ENCODE data around the gene CEACAM6.

The CEACAM6 gene

GRCh38 chr19:41796362-41796761 lies 41.0 kb downstream of the CEACAM6 start, which contains the start of gene CEACAM3:
Gene CEACAM3, plus strand, starts transcription at chr19:41796587. Its CDS starts 91 bp downstream, at chr19:41796678.
- DNase-seq (ENCODE audit: low read depth, low spot score) = no peak

GRCh38 chr19:41796901-41797300 lies 41.6 kb downstream of the CEACAM6 start:
- DNase-seq (ENCODE audit: low read depth, low spot score) = no peak

GRCh38 chr19:41799444-41800000 lies 44.2 kb downstream of the CEACAM6 start:
- DNase-seq (ENCODE audit: low read depth, low spot score) = no peak

GRCh38 chr19:41801031-41801430 lies 45.7 kb downstream of the CEACAM6 start:
- DNase-seq (ENCODE audit: low read depth, low spot score) = no peak

GRCh38 chr19:41801792-41802211 lies 46.5 kb downstream of the CEACAM6 start:
- no peak for DNase-seq (ENCODE audit: low read depth, low spot score)

- no peak for DNase-seq (ENCODE audit: low read depth, low spot score)
Observed at GRCh38 chr19:41802770-41803169, 47.4 kb downstream of the CEACAM6 start.

- DNase-seq (ENCODE audit: low read depth, low spot score) = no peak
Observed at GRCh38 chr19:41804336-41804735, 49.0 kb downstream of the CEACAM6 start.

- no peak for DNase-seq (ENCODE audit: low read depth, low spot score)
Observed at GRCh38 chr19:41807176-41807575, 51.8 kb downstream of the CEACAM6 start.

- no peak for DNase-seq (ENCODE audit: low read depth, low spot score)
Observed at GRCh38 chr19:41808663-41809566, 53.6 kb downstream of the CEACAM6 start.

GRCh38 chr19:41810301-41810700 lies 55.0 kb downstream of the CEACAM6 start:
- DNase-seq (ENCODE audit: low read depth, low spot score) = no peak

GRCh38 chr19:41811036-41811435 lies 55.7 kb downstream of the CEACAM6 start:
- no peak for DNase-seq (ENCODE audit: low read depth, low spot score)

GRCh38 chr19:41811981-41812380 lies 56.7 kb downstream of the CEACAM6 start:
- DNase-seq (ENCODE audit: low read depth, low spot score) = no peak

- no peak for DNase-seq (ENCODE audit: low read depth, low spot score)
Observed at GRCh38 chr19:41813911-41814310, 58.6 kb downstream of the CEACAM6 start.

- DNase-seq (ENCODE audit: low read depth, low spot score) = no peak
Observed at GRCh38 chr19:41815301-41815700, 60.0 kb downstream of the CEACAM6 start.

- DNase-seq (ENCODE audit: low read depth, low spot score) = no peak
Observed at GRCh38 chr19:41816761-41817160, 61.4 kb downstream of the CEACAM6 start.

GRCh38 chr19:41821003-41821735 lies 65.8 kb downstream of the CEACAM6 start:
- DNase-seq (ENCODE audit: low read depth, low spot score) = no peak

Data from activated naive CD8-positive, alpha-beta T cell treated with anti-CD3 and anti-CD28 coated beads, Interleukin-2, amount 50 U/mL, for 16 hours (primary cell).